Activated naive CD4-positive, alpha-beta T cell treated with Interleukin-2 at 50 U/mL for 16 hours (primary cell): ENCODE data around the gene TYMS.
"Not testable (repeated sequence)": the region's sequence is repeated elsewhere in the genome, so short reads cannot be mapped to it uniquely, and the experiment has no call there.

Experiments used
- DNase-seq: peaks from one replicate; pipeline ENCODE4 v3.0.0-alpha.2; 2020

TYMS gene

DNA sequence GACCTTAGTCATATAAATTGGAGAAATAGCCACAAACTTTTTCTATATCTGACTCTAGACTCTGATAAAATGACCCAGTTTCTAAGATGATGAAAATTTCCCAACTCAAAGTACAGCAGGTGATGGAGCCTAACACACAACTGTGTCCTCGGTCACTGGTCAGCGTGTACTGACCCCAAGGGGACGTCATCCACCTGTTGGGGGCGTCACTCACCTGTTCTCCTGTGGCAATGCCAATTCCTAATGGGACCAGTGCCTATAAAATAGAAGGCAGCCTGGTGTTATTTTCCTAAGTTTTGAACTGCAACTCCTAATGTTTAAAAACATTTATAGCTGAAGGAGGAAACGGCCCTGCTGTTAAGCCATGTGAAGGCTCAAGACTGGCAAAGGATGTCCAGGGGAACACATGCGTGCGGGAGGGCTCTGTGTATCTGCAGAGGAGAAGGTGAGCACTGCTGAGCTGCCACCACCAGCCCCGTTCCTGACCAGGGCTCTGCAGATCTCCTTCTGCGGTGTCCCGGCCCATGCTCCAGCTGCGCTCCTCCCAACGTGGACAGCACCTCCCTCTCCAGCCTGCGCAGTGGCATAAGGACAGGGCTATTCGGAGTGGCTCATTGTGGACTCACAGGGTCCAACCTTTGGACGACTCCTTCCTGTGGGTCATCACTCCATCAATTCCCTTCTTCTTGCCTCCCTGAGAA is 21.2 kb downstream of the TYMS start:
- DNase-seq: no peak

GRCh38 chr18:679516-679915 is 22.1 kb downstream of the TYMS start:
- DNase-seq: no peak

DNA sequence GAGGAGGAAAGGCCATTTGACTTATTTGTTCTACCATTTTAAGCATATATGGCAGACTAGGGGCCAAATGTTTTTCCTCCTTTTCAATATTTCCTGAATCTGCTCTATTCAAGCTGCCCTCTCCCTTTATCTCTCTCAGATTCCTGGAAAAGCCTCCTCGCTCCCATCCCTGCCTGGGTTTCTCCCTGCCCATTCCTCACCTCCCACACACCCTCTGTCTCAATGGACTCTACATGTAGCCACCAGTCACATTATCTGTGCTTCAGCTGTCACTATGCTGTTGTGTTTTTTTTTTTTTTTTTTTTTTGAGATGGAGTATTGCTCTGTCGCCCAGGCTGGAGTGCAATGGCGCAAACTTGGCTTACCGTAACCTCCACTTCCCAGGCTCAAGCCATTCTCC is 22.9 kb downstream of the TYMS start:
- no peak for DNase-seq

GRCh38 chr18:681985-682384 is 24.5 kb downstream of the TYMS start:
- peak; percentile 28 for DNase-seq

DNA sequence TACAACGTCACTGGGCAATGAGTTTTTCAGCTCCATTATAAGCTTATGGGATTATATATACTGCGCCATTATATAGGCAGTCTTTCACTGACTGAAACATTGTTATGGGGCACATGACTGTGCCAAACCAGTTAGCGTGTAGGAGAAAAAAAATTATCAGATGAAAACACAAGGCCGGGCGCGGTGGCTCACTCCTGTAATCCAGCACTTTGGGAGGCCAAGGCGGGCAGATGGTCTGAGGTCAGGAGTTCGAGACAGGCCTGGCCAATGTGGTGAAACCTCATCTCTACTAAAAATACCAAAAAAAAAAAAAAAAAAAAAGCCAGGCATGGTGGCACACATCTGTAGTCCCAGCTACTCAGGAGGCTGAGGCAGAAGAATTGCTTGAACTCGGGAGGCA is 25.0 kb downstream of the TYMS start:
- DNase-seq: not testable (repeated sequence)

DNA sequence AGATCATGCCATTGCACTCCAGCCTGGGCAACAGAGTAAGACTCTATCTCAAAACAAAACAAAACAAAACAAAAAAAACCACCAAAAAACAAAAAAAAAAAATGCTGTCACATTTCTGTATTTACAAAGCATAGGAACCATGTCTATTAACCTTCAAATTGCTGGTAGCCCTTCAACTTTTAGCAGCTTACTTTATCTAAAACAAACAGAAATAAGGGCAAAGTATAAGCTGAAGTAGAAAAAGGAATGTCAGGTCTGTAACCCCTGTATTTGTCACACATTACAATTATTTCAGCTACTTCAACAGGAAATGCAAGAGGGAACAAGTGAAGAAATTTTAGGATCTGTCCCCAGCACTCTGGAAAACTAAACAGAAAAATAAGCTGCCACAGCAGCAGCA is 25.4 kb downstream of the TYMS start:
- DNase-seq: no peak

- DNase-seq: no peak
Observed at GRCh38 chr18:683531-683930, 26.1 kb downstream of the TYMS start.

- no peak for DNase-seq
Observed at GRCh38 chr18:685438-685837, 28.0 kb downstream of the TYMS start.

DNA sequence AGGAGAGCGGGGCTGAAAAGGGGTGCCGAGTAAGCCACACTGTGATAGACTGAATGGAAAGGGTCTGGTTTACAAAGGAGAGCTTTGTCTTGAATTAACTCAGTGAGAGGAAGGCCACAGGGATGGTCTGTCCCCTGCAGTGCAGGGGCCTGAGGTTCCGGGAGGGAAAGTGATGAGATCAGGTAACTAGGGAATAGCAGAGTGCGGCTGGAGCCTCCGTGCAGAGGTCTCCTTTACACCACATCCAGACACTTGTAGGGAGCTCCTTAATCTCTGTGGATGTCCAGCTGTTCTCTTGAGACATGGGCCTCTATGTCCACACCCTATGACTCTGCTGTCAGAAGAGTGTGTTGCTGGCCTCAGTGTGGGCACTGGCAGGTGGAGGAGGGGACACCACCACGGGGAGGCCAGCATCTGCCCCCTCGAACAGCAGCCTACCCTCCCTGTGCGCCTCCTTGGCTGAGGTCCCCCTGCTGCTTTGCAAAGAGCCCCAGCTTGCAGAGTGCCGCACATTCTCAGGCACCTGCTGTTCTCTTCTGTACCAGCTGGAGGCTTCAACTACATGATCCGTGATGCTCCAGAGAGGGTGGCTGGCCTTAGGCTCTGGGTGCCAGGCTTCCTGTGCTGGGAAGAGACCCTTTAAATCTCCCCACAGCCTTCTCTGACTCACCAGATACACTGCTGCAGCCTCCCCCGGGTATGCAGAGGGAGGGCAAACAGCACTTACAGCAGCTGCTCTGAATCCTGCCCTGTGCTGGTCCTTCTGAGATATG is 29.1 kb downstream of the TYMS start:
- no peak for DNase-seq

GRCh38 chr18:688323-688722 is 30.9 kb downstream of the TYMS start:
- no peak for DNase-seq

GRCh38 chr18:692824-693223 is 35.4 kb downstream of the TYMS start:
- DNase-seq: no peak

- DNase-seq: no peak
Observed at GRCh38 chr18:693466-694187, 36.2 kb downstream of the TYMS start.

- DNase-seq: no peak
Observed at GRCh38 chr18:697012-697411, 39.6 kb downstream of the TYMS start.

GRCh38 chr18:697800-698199 is 40.3 kb downstream of the TYMS start:
- no peak for DNase-seq

DNA sequence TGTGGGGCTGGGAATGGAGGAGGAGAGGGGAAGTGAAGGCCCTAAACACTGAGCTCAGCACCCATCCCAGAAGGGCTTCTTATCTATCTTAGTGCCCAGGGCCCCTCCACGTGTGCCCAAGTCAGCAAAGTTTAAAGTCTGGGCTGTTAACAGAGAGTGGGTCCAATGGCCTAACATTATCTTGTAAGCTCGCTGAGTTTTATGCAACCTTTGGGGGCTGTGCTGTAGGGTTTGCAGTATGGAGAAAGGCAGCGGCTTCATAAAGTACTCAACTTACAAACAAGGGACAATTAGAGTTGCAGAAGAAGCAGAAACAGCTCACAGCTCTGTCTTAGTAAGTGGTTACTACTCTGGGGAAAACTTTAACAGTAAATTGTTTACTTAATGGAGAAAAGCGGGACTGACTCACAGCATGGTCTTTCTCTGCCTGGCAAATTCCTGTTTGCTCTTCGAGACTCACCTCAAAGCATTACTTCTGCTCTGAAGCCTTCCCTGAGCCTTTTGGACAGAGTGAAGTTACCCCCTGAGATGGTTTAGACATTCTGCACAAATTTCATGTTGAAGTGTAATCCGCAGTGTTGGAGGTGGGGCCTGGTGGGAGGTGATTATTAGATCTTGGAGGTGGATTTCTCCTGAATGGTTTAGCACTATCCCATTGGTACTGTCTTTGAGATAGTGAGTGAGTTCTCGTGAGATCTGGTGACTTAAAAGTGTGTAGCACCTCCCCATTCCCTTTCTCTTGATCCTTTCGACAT is 45.9 kb downstream of the TYMS start:
- no peak for DNase-seq

DNA sequence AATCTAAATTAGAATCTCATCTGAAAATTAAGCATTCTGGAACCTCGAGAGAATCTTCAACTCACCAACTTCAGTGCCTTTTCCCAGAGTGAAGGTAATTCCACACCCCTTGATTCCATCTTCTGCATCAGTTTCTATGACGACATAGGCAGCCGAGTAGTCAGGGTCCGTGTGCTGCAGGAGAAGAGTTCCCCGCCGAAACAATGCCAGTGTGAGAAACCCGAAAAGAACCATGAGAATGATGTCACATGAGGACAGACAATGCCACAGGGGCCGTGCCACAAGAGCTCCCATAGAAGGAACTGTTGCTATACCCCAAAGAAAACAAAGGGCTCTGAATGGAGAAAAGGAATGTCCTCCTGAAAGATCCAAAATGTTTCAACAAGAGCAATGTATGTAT is 49.0 kb downstream of the TYMS start:
- DNase-seq: no peak

DNA sequence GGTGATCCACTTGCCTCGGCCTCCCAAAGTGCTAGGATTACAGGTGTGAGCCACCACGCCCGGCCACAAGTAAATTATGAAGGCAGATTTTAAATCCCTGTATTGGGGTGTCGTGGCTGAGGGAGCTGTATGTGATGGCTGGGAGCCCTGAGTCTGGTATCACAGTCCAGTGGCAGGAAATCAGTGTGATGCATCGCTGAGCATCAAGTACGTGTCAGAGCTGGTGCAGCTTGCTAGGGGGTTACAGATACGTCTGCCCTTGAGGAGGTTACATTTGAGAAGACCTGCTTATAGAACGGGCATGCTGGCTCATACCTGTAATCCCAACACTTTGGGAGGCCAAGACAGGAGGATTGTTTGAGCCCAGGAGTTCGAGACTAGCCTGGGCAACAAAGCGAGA is 50.6 kb downstream of the TYMS start:
- no peak for DNase-seq

DNA sequence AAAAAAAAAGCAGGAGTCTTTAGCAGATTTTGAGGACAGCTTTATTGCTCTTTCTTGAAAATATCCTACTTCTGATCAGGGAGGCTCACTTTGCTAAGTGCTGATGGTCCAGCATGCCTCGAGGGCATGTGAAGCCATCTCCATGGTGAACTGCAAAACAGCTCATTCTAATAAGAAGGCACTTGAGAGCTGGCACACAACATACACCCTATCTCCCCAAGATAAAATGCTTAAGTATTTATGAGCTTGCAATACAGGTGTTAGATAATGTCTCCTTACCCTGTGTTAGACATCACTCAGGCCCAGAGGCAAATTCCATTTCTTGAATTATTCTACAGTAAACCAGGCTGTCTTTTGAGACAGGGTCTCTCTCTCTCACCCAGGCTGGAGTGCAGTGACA is 52.3 kb downstream of the TYMS start:
- no peak for DNase-seq

DNA sequence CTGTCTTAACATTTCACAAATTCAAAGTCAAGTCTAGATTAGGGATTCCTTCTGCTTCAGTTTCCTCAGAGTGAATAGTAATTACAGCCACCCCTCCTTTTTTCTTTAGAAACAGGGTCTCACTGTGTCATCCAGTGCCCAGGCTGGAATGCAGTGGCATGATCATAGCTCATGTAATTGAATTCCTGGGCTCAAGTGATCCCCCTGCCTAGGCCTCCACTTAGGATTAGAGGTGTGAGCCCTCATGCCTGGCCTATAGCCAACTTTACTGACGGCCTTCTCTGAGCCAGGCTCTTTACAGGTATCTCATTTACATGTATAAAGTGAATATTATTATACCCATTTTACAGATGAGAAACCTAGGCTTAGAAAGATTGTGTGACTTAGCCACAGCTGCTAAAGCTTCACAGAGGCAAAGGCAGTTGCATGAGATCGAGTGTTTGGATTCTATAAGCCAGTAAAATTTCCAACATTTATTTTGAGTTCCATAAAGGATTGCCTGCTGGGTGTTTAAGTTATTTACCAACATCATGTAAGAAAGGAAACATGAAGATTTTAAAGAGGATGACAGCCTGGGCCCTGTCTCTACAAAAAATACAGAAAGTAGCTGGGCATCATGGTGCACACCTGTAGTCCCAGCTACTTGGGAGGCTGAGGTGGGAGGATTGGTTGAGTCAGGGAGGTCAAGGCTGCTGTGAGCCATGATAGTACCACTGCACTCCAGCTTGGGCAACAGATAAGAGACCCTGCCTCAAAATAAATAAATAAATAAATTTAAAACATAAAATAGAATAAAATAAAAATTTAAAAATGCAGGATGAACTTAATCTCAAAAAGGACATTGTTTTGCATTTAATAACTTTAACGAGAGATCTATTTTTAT is 53.2 kb downstream of the TYMS start:
- no peak for DNase-seq

GRCh38 chr18:711310-711656 is 53.8 kb downstream of the TYMS start:
- no peak for DNase-seq

DNA sequence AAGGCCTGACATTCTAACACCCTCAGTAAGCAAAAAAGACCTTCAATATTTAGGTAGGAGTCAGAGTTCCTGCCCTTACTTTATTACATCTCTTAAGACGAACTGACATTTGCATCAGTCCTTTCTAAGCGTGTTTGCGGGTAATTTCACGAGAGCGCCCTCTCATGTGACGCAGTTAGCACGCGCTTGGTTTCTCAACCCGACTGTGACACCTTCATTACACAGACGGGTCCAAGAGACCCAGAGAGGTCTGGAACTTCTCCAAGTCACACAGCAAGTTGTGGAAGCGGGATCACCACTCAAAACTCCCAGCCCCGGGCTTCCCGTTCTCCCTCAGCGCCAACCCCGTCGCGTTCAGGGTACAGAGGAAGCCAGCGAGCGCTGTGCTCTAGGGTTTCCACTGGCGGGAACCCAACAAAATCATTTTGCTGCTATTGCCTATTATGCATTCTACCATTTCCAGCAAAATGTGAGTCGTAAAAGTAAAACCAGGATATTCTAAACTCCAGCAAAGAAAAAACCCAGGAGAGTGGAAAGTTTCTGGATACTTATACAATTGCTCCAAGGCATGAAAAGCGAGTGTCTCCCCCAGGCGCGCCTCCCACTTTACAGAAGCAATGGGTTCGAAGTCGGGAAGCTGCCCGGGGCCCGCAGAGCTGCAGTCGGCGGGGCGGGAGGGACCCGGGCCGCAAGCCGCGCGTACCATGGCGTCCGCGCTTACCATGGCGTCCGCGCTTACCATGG is 54.4 kb downstream of the TYMS start:
- peak; percentile 77 for DNase-seq
